Glomerular visceral epithelial cell (primary cell): ENCODE measurements around the gene PPP1R13B.
"Not testable (repeated sequence)": the region's sequence is repeated elsewhere in the genome, so short reads cannot be mapped to it uniquely, and the experiment has no call there.

ENCODE experiments used
- DNase-seq: peaks from one replicate; pipeline ENCODE4 v3.0.0-alpha.2; 2016; ENCODE audit errors: extremely low spot score

The PPP1R13B gene

GRCh38 chr14:103834956-103835355, 12.4 kb downstream of the PPP1R13B start:
- no peak for DNase-seq

GRCh38 chr14:103833711-103834110, 13.7 kb downstream of the PPP1R13B start:
- DNase-seq, result no peak

GRCh38 chr14:103832046-103832445, 15.3 kb downstream of the PPP1R13B start:
- DNase-seq, result no peak

GRCh38 chr14:103830511-103831270, 16.7 kb downstream of the PPP1R13B start:
- no peak for DNase-seq

- DNase-seq, result no peak
These were observed 18.9 kb downstream of the PPP1R13B start for GRCh38 chr14:103828315-103828967.

GRCh38 chr14:103825101-103825500, 22.3 kb downstream of the PPP1R13B start:
- peak; percentile 26 for DNase-seq

GRCh38 chr14:103820908-103821307, 26.5 kb downstream of the PPP1R13B start:
- no peak for DNase-seq

- no peak for DNase-seq
These were observed 27.0 kb downstream of the PPP1R13B start for GRCh38 chr14:103820382-103820781.

GRCh38 chr14:103819503-103820307, 27.7 kb downstream of the PPP1R13B start:
- peak; percentile 44 for DNase-seq

GRCh38 chr14:103818870-103819269, 28.5 kb downstream of the PPP1R13B start:
- no peak for DNase-seq

GRCh38 chr14:103818422-103818821, 29.0 kb downstream of the PPP1R13B start:
- DNase-seq, result no peak

- DNase-seq, result no peak
These were observed 29.8 kb downstream of the PPP1R13B start for GRCh38 chr14:103817595-103817994.

- DNase-seq, result no peak
These were observed 30.4 kb downstream of the PPP1R13B start for GRCh38 chr14:103816991-103817390.

- no peak for DNase-seq
These were observed 32.1 kb downstream of the PPP1R13B start for GRCh38 chr14:103815253-103815652.

GRCh38 chr14:103811189-103811588, 36.2 kb downstream of the PPP1R13B start:
- no peak for DNase-seq

- DNase-seq, result peak; percentile 73
These were observed 38.9 kb downstream of the PPP1R13B start for GRCh38 chr14:103808403-103809001.

GRCh38 chr14:103806805-103807204, 40.6 kb downstream of the PPP1R13B start:
- DNase-seq, result no peak

GRCh38 chr14:103805708-103806107, 41.7 kb downstream of the PPP1R13B start:
- DNase-seq, result no peak

- peak; percentile 35 for DNase-seq
These were observed 43.7 kb downstream of the PPP1R13B start for GRCh38 chr14:103803661-103804060.

GRCh38 chr14:103802356-103802755, 45.0 kb downstream of the PPP1R13B start:
- no peak for DNase-seq

GRCh38 chr14:103801459-103801858, 45.9 kb downstream of the PPP1R13B start:
- peak; percentile 76 for DNase-seq

GRCh38 chr14:103793192-103793591, 54.2 kb downstream of the PPP1R13B start:
- DNase-seq, result not testable (repeated sequence)
